Activated CD4-positive, alpha-beta memory T cell treated with anti-CD3 and anti-CD28 coated beads for 36 hours (primary cell): ENCODE results near the gene OR6K3. TPM values are rescaled to one million over a fixed set of nuclear protein-coding genes. Genes with fewer than 3 reads are reported as not detected.

Source experiments
- CTCF ChIA-PET: fragments of 350-600 bp; sonication (Branson Sonifier 250); formaldehyde crosslinking; loops from one replicate; lab custom pipeline; 2021; ENCODE audit warnings: antibody characterized with exemption, inconsistent platforms; lab: Charles Lee
- POLR2A ChIA-PET: fragments of 350-600 bp; sonication (Branson Sonifier 250); formaldehyde crosslinking; loops from one replicate; lab custom pipeline; 2021; ENCODE audit warnings: antibody characterized with exemption; lab: Charles Lee
- DNase-seq: peaks from one replicate; pipeline ENCODE4 v3.0.0-alpha.2; 2020
- H3K27ac Mint-ChIP-seq: one replicate; pipeline ENCODE4 v1.8.0; 2021; ENCODE audit warnings: mixed read lengths
- H3K27me3 Mint-ChIP-seq: one replicate; pipeline ENCODE4 v1.8.0; 2021; ENCODE audit warnings: mixed read lengths
- H3K36me3 Mint-ChIP-seq: one replicate; pipeline ENCODE4 v1.8.0; 2021; ENCODE audit warnings: mixed read lengths
- H3K4me1 Mint-ChIP-seq: one replicate; pipeline ENCODE4 v1.8.0; 2021; ENCODE audit warnings: low read depth, mixed read lengths
- H3K4me3 Mint-ChIP-seq: one replicate; pipeline ENCODE4 v1.8.0; 2021; ENCODE audit warnings: mild to moderate bottlenecking, mixed read lengths
- H3K9me3 Mint-ChIP-seq: one replicate; pipeline ENCODE4 v1.8.0; 2021; ENCODE audit warnings: mixed read lengths
- intact Hi-C: fragments of 100-400 bp; cut with micrococcal nuclease; formaldehyde crosslinking; loops from one replicate; pipeline ENCODE4 v1.15.1; 2023
- total RNA-seq, 2 experiments: library from RNA; stranded (reverse); gene quantifications; one replicate each; pipeline ENCODE4 v1.2.3, GENCODE V29; 2021

Gene OR6K3, protein sequence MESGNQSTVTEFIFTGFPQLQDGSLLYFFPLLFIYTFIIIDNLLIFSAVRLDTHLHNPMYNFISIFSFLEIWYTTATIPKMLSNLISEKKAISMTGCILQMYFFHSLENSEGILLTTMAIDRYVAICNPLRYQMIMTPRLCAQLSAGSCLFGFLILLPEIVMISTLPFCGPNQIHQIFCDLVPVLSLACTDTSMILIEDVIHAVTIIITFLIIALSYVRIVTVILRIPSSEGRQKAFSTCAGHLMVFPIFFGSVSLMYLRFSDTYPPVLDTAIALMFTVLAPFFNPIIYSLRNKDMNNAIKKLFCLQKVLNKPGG
- not detected for total RNA-seq

DNA sequence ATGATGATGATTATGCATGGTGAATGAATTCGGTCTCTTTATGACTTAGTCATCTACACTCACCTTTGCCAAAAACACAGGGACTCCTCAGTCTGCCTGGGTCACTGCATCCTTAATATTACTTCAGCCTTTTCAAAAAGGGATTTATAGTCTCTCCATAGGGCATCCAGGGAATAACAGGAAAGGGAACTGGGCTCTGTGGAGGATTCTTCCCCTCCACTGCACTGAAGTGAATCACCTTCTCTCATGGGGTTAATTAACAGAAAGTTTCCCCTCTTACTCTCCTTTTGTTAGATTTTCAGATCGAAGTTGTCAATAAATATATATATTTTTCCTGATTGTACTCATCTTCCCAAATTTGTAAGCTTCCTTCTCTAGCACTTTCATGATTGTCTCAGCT, at the start of gene OR6K3:
Gene OR6K3, minus strand, starts transcription at position 101 of the 400 bp plus-strand sequence. CDS start 2,605 bp downstream, outside the sequence.
- Mint-ChIP-seq H3K4me1 (peaks cover 6% of the 10 kb centered on the region), H3K9me3 (no peaks in the 10 kb centered on the region), H3K27ac (no peak within 1 kb of the TSS), H3K4me3 (no peak within 1 kb of the TSS), H3K27me3 (peaks cover 27% of the 10 kb centered on the region), H3K36me3 (no peaks in the 10 kb centered on the region)
- no peak for DNase-seq
- CTCF ChIA-PET, result no interaction called here
- POLR2A ChIA-PET, result no interaction called here
- intact Hi-C loops, result no loop called here

DNA sequence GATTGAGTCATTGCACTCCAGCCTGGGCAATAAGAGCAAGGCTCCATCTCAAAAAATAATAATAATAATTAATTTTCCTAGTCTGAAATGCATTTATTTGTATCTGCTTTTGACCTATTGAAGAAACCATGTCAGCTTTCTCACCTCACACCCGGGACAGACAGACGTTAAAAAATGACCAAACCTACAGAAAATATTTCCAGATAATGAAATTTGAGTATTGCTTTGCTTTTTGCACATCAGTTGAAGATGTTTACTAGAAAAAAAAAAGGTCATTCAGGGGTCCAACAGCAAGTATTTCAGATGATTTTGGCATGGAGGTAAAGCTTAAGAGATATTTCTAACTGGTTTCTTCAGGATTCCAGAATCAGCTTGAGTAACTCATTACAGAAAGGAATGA, 33.9 kb upstream of the OR6K3 start, which contains the start of gene OR6K6:
Gene OR6K6, plus strand, starts transcription at position 301 of the 400 bp plus-strand sequence. CDS start 168 bp downstream, outside the sequence.
- POLR2A ChIA-PET, result no interaction called here
- no peaks in the 10 kb centered on the region for H3K36me3 Mint-ChIP-seq
- no peak within 1 kb of the TSS for H3K4me3 Mint-ChIP-seq
- peaks cover 2% of the 10 kb centered on the region for H3K9me3 Mint-ChIP-seq
- no peaks in the 10 kb centered on the region for H3K4me1 Mint-ChIP-seq
- no peak within 1 kb of the TSS for H3K27ac Mint-ChIP-seq
- peaks cover 2% of the 10 kb centered on the region for H3K27me3 Mint-ChIP-seq
- intact Hi-C loops, result no loop called here
- DNase-seq, result no peak
- CTCF ChIA-PET, result no interaction called here

- ChIA-PET CTCF (no interaction called here), POLR2A (no interaction called here)
- H3K27ac Mint-ChIP-seq, result no peak overlapping the region
- DNase-seq, result no peak
- H3K9me3 Mint-ChIP-seq, result peaks cover 2% of the 10 kb centered on the region
- intact Hi-C loops, result no loop called here
- no peaks in the 10 kb centered on the region for H3K36me3 Mint-ChIP-seq
- no peak overlapping the region for H3K4me3 Mint-ChIP-seq
- no peaks in the 10 kb centered on the region for H3K4me1 Mint-ChIP-seq
- peaks cover 2% of the 10 kb centered on the region for H3K27me3 Mint-ChIP-seq
Observed at GRCh38 chr1:158752155-158752712, 31.7 kb upstream of the OR6K3 start.

GRCh38 chr1:158735848-158736247, 15.3 kb upstream of the OR6K3 start:
- CTCF ChIA-PET, result interaction anchor here (0.6 kb wide), 1 partner anchor 258 kb away, joined by 5 read pairs; no protein-coding TSS in a partner anchor
- Mint-ChIP-seq H3K4me1 (no peaks in the 10 kb centered on the region), H3K27ac (no peak overlapping the region), H3K4me3 (no peak overlapping the region), H3K9me3 (no peaks in the 10 kb centered on the region), H3K36me3 (no peaks in the 10 kb centered on the region), H3K27me3 (peaks cover 11% of the 10 kb centered on the region)
- DNase-seq, result no peak
- POLR2A ChIA-PET, result no interaction called here
- intact Hi-C loops, result no loop called here

DNA sequence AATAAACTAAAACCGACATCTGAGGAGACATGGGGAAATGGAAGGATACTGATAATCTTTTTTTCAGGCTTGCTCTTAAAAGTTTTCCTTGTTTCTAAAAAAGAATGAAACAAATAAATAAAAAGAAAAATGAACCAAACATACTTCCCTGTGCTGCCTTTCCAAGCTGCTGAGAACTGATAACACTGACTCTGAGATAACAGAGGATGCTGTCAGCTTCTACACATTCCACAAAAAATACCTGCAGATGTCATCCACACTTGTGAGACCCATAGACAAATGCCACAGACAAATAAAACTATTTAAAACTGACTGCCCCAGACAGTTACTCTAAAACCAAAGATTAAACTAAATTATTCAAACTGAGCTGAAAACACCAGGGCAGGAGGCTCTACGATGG, 12.0 kb upstream of the OR6K3 start:
- H3K27me3 Mint-ChIP-seq, result peaks cover 2% of the 10 kb centered on the region
- ChIA-PET POLR2A (no interaction called here), CTCF (no interaction called here)
- no peak for DNase-seq
- H3K4me1 Mint-ChIP-seq, result no peaks in the 10 kb centered on the region
- no peak overlapping the region for H3K4me3 Mint-ChIP-seq
- no peaks in the 10 kb centered on the region for H3K36me3 Mint-ChIP-seq
- intact Hi-C loops, result no loop called here
- no peak overlapping the region for H3K27ac Mint-ChIP-seq
- no peaks in the 10 kb centered on the region for H3K9me3 Mint-ChIP-seq

DNA sequence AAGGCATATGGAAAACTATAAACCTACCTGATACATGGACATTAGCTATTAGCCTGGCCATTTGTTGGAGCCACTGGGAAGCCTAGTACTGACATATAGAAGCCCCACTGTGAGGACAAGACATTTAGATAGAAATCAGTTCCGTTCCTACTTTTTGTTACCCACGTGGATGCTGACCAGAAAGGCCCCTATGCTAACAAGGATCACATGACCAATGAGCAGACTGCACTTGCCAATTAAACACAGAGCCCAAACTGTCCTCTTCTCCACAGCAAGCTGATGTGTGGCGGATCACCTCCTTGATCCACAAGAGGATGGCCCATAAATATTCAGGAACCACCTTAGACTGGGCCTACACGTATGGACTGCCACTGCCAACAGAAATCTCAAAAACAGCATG, 11.2 kb upstream of the OR6K3 start:
- Mint-ChIP-seq H3K4me3 (no peak overlapping the region), H3K9me3 (no peaks in the 10 kb centered on the region), H3K36me3 (no peaks in the 10 kb centered on the region), H3K4me1 (no peaks in the 10 kb centered on the region), H3K27me3 (peaks cover 4% of the 10 kb centered on the region), H3K27ac (no peak overlapping the region)
- intact Hi-C loops, result no loop called here
- ChIA-PET CTCF (no interaction called here), POLR2A (no interaction called here)
- no peak for DNase-seq

DNA sequence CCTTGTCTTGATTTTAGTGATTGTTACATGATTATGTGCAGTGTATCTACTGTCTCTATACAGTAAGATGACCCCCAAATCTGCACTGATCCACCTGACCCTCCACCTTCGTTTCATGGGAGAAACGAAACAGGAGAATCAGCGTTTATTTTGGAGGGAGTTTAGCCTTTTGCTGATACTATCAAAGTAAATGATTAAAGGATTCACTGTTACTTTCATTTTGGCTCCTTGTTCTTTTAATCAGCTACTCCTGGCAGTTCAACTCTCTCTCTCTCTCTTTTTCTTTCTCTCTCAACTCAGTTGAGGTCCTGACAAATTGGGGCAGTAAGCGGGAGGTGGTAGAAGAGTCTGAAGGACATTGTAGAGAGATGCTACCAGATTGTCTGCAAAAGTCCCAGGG, 9.9 kb upstream of the OR6K3 start:
- H3K9me3 Mint-ChIP-seq, result no peaks in the 10 kb centered on the region
- intact Hi-C loops, result no loop called here
- POLR2A ChIA-PET, result no interaction called here
- CTCF ChIA-PET, result no interaction called here
- no peak overlapping the region for H3K27ac Mint-ChIP-seq
- no peak for DNase-seq
- H3K4me1 Mint-ChIP-seq, result no peaks in the 10 kb centered on the region
- peaks cover 6% of the 10 kb centered on the region for H3K27me3 Mint-ChIP-seq
- H3K36me3 Mint-ChIP-seq, result no peaks in the 10 kb centered on the region
- no peak overlapping the region for H3K4me3 Mint-ChIP-seq

DNA sequence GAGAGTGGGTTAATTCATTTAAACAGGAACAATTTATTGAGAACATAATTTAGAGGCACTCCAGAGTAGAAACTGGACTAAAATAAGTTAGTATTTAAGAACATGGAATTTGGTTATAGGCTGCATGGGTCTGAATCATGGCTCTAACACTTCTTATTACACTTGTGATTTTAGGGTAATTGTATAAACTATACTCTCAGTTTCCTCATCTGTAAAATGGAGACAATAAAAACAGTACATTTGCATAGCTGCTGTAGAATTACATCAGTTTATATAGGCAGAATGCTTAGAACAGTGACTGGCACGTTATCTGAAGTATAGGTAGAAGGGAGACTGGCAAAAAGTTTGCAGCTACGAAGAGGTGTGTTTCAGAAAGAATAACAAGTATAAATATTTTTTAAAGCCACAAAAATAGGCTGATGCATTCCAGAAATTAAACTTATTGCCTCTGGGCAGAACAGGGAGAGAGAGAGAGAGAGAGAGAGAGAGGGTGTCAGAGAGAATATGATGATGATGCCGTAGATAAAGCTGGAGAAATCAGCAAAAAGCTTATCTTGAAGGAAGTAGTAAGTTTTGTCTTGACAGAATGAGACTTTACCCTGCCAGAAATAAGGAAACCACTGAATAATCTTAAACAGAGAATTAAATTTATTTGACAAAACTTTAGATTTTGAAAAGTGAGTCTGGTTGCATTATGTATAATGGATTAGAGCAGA, 8.1 kb upstream of the OR6K3 start:
- H3K4me1 Mint-ChIP-seq, result no peaks in the 10 kb centered on the region
- DNase-seq, result no peak
- no peaks in the 10 kb centered on the region for H3K9me3 Mint-ChIP-seq
- H3K27me3 Mint-ChIP-seq, result peaks cover 15% of the 10 kb centered on the region
- ChIA-PET CTCF (interaction anchor here (0.6 kb wide), 1 partner anchor 813 kb away, joined by 3 read pairs; no protein-coding TSS in a partner anchor), POLR2A (no interaction called here)
- no peaks in the 10 kb centered on the region for H3K36me3 Mint-ChIP-seq
- intact Hi-C loops, result no loop called here
- no peak overlapping the region for H3K4me3 Mint-ChIP-seq
- H3K27ac Mint-ChIP-seq, result no peak overlapping the region

GRCh38 chr1:158724442-158724841, 3.9 kb upstream of the OR6K3 start:
- CTCF ChIA-PET, result no interaction called here
- intact Hi-C loops, result no loop called here

DNA sequence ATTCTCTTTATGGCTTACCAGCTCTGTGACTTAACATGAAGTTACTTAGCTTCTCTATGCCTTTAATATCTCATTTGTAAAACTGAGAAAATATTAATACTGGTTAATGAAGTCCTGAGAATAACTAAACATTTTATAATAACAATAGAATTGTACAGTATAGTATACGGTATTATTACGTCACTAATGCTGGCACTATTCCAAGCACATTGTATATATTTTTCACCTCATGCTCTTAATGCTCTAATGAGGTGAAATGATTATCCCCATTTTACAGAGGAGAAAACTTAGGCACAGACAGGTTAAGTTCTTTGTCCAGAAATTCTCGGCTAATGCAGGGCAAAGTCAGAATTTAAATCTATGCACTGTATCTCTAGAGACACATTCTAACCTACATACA, 856 bp downstream of the OR6K3 start:
- H3K4me1 Mint-ChIP-seq, result peaks cover 6% of the 10 kb centered on the region
- intact Hi-C loops, result loop anchor here (10.0 kb wide), 1 partner anchor 275 kb away; no protein-coding TSS in a partner anchor
- H3K9me3 Mint-ChIP-seq, result no peaks in the 10 kb centered on the region
- POLR2A ChIA-PET, result no interaction called here
- no peak overlapping the region for H3K4me3 Mint-ChIP-seq
- H3K27me3 Mint-ChIP-seq, result peaks cover 25% of the 10 kb centered on the region
- H3K36me3 Mint-ChIP-seq, result no peaks in the 10 kb centered on the region
- no peak overlapping the region for H3K27ac Mint-ChIP-seq
- CTCF ChIA-PET, result no interaction called here
- no peak for DNase-seq

More at GRCh38 chr1:158724442-158724841, 3.9 kb upstream of the OR6K3 start:
- POLR2A ChIA-PET, result no interaction called here
- H3K27me3 Mint-ChIP-seq, result peaks cover 20% of the 10 kb centered on the region
- H3K4me3 Mint-ChIP-seq, result no peak overlapping the region
- DNase-seq, result no peak
- H3K27ac Mint-ChIP-seq, result no peak overlapping the region
- no peaks in the 10 kb centered on the region for H3K36me3 Mint-ChIP-seq
- H3K4me1 Mint-ChIP-seq, result no peaks in the 10 kb centered on the region
- H3K9me3 Mint-ChIP-seq, result no peaks in the 10 kb centered on the region

DNA sequence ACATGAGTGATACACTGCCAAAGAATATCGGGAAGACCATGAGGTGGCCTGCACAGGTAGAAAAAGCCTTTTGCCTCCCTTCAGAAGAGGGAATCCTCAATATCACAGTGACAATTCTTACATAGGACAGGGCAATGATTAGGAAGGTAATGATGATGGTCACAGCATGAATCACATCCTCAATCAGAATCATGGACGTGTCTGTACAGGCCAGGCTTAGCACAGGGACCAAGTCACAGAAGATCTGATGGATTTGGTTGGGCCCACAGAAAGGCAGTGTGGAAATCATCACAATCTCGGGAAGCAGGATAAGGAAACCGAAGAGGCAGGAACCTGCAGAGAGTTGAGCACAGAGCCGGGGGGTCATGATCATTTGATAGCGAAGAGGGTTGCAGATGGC, 3.2 kb downstream of the OR6K3 start:
- ChIA-PET CTCF (no interaction called here), POLR2A (no interaction called here)
- Mint-ChIP-seq H3K4me3 (no peak overlapping the region), H3K9me3 (no peaks in the 10 kb centered on the region), H3K36me3 (no peaks in the 10 kb centered on the region), H3K27me3 (peaks cover 22% of the 10 kb centered on the region), H3K4me1 (peaks cover 6% of the 10 kb centered on the region), H3K27ac (no peak overlapping the region)
- no peak for DNase-seq
- intact Hi-C loops, result loop anchor here (10.0 kb wide), 1 partner anchor 277 kb away; no protein-coding TSS in a partner anchor

DNA sequence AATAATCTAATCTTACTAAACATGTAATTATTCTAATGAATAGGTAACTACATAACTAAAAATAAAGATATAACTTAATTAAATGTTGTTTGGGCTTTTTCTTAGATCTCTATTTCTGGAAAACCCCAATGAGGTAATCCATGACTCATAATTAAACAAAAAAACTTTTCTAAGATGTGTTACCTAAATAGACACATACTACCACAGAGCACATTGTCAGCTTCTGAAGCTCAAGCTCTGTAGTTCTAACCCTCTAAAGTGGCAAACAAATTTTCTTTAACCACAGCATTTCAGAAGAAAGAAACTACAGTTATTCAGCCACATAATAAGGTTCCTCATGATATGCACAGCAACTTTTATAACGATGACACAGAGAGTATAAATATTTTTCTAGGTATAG, 4.2 kb downstream of the OR6K3 start:
- Mint-ChIP-seq H3K4me1 (peaks cover 6% of the 10 kb centered on the region), H3K4me3 (no peak overlapping the region), H3K27me3 (peaks cover 25% of the 10 kb centered on the region), H3K27ac (peak overlapping the region; percentile 39), H3K9me3 (no peaks in the 10 kb centered on the region), H3K36me3 (no peaks in the 10 kb centered on the region)
- CTCF ChIA-PET, result no interaction called here
- DNase-seq, result no peak
- intact Hi-C loops, result loop anchor here (10.0 kb wide), 1 partner anchor 278 kb away; no protein-coding TSS in a partner anchor
- POLR2A ChIA-PET, result no interaction called here
